H1 (cell line): ENCODE results near the gene CST6. TPM values are rescaled to one million over a fixed set of nuclear protein-coding genes. Genes with fewer than 3 reads are reported as not detected.

Source experiments
- ATF2 ChIP-seq: IDR thresholded peaks from 2 replicates; pipeline ENCODE4 v1.6.1; 2012; ENCODE audit warnings: low read length, inconsistent platforms
- CBX5 ChIP-seq: fragments of 300-800, 300-1000 bp; sonication (generic); IDR thresholded peaks from 2 replicates; pipeline ENCODE4 v1.7.1; 2016; ENCODE audit warnings: antibody characterized with exemption, low read length, low read depth
- GABPA ChIP-seq: IDR thresholded peaks from 2 replicates; pipeline ENCODE4 v1.6.1; 2011; ENCODE audit warnings: mild to moderate bottlenecking, low read length, moderate library complexity, borderline replicate concordance; ENCODE audit not compliant: insufficient read depth
- GTF2F1 ChIP-seq: IDR thresholded peaks from 2 replicates; pipeline ENCODE4 v1.6.1; 2012; ENCODE audit warnings: low read depth, low read length, improper control_type of control experiment, borderline replicate concordance
- NRF1 ChIP-seq: IDR thresholded peaks from 2 replicates; pipeline ENCODE4 v1.6.1; 2011; ENCODE audit warnings: mild to moderate bottlenecking, low read depth, low read length, improper control_type of control experiment
- POU5F1 ChIP-seq: IDR thresholded peaks from 2 replicates; pipeline ENCODE4 v1.6.1; 2011; ENCODE audit warnings: low read depth, mild to moderate bottlenecking, low read length, moderate library complexity
- RXRA ChIP-seq: IDR thresholded peaks from 2 replicates; pipeline ENCODE4 v1.6.1; 2011; ENCODE audit warnings: low read depth, mild to moderate bottlenecking, low read length, moderate library complexity; ENCODE audit not compliant: insufficient read depth
- SIX5 ChIP-seq: IDR thresholded peaks from 2 replicates; pipeline ENCODE4 v1.6.1; 2011; ENCODE audit warnings: mild to moderate bottlenecking, low read depth, low read length
- SP1 ChIP-seq: IDR thresholded peaks from 2 replicates; pipeline ENCODE4 v1.6.1; 2011; ENCODE audit warnings: low read depth, low read length
- SP4 ChIP-seq: IDR thresholded peaks from 2 replicates; pipeline ENCODE4 v1.6.1; 2012; ENCODE audit warnings: low read length, inconsistent platforms
- TAF7 ChIP-seq: optimal IDR thresholded peaks from 2 replicates; pipeline ENCODE3; 2011; ENCODE audit warnings: low read depth, mild to moderate bottlenecking, inconsistent platforms, low read length, moderate library complexity, borderline replicate concordance
- polyA plus RNA-seq, 7 experiments: library from polyadenylated mRNA; depleted of rRNA in 3 of 7; stranded (reverse) in 5 of 7; unstranded in 2 of 7; fragments of >200 nt in 5 of 7; fragments of 200-250 nt in 2 of 7; gene quantifications; 1 replicate in 5 of 7; 2 replicates in 1 of 7; 4 replicates in 1 of 7; pipeline versions ENCODE4 v1.2.1 to v1.2.3, GENCODE V29; 2011 to 2013; ENCODE audit warnings: missing spikeins in 2 of 7, mixed read lengths in 2 of 7
- total RNA-seq: library from RNA; stranded (reverse); fragmentation: NEBNext Ultra II Directional; extraction: Animal tissue kit (Norgen Biotek cat#: 25700); gene quantifications from 2 replicates; pipeline ENCODE4 v1.2.1, GENCODE V29; 2021

The CST6 gene
- total and polyA plus RNA-seq, 2 of the 8 experiments (the other 6 are each of a cell fraction or from before 2014, with no cell fraction given), result 1.6 to 7.6 TPM

DNA sequence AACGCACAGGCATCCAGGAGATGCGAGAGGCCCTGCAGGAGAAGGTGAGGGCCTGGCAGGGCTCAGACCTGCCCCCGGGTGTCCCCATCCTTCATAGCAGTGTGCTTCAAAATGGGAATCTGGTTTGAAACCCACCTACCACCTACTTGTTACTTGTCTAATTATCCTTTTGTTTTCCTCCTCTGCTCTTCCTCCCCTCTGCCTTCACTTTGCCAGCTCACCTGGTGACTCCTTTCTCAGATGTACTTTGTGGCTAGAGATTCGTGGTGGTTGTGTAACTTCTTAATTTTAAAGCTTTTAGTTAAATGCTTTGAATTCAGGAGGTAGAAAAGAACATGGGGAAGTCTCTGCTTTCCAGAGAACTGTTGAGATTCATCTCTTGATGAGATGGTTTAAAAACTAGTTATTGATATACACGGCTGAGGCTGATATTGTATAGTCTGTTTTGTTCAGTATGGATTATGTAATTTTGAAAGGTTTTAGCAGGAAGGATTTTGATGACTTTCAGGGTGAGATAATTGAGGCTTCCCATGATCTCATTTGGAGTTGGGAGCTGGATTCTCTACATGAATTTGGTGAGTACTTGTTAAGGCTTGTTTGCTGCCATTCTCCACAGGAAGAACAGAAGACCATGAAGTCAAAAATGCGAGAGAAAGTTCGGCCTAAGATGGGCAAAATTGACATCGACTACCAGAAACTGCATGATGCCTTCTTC is 48.3 kb downstream of the CST6 start (continued):
- TF ChIP-seq ATF2, result no peak
- TF ChIP-seq SP4, result no peak
- TF ChIP-seq NRF1, result no peak
- no peak for TF ChIP-seq GABPA
- no peak for TF ChIP-seq POU5F1
- TF ChIP-seq CBX5, result no peak
- TF ChIP-seq SP1, result no peak
- no peak for TF ChIP-seq RXRA
- TF ChIP-seq SIX5, result no peak
- TF ChIP-seq TAF7, result no peak
- no peak for TF ChIP-seq GTF2F1
